Right kidney (tissue), 1 donor: Measurements from ENCODE around the gene ADAMTS2.

Experiments used
- DNase-seq: peaks from one replicate; pipeline ENCODE4 v3.0.0-alpha.2; 2016

Gene ADAMTS2

GRCh38 chr5:179162351-179163235 lies 182.7 kb downstream of the ADAMTS2 start:
- DNase-seq, result no peak

GRCh38 chr5:179161901-179162300 lies 183.4 kb downstream of the ADAMTS2 start:
- DNase-seq, result no peak

DNA sequence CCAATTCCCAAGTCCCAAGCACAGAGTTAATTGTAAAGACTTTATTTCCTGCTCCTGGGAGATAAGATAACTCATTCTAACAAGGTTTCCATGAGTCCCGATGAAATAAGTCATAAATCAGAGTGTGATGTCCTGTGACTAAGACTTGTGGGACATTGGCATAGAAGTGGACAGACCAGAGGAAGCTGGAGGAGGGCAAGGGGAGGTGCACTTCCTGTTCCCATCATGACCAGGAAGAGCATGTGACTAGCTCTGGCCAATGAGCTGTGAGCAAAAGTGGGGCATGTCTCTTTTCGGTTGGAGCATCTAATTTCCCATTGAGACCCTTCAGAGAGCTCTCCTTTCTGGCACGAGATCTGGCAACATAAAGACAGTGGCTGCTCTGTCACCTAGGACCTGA lies 184.7 kb downstream of the ADAMTS2 start:
- DNase-seq, result no peak

DNA sequence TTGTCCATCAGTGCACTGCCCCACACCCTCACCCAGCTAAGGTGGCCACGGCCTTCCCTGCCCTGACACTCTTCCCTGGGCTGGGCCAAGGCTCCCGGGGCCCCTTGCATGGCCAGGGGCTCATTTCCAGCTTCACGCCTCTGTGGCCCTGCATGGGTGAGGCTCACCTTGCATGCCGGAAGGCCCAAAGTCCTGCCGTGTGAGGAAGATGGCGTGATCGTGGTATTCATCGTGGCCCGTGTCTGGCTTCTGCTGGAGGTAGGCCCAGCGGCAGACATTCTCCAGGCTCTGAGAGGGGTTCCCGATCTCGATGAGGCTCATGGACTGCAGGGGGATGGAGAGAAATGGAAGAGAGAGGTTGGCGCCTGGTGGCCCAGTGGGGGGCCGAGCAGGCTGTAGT lies 186.7 kb downstream of the ADAMTS2 start:
- no peak for DNase-seq

DNA sequence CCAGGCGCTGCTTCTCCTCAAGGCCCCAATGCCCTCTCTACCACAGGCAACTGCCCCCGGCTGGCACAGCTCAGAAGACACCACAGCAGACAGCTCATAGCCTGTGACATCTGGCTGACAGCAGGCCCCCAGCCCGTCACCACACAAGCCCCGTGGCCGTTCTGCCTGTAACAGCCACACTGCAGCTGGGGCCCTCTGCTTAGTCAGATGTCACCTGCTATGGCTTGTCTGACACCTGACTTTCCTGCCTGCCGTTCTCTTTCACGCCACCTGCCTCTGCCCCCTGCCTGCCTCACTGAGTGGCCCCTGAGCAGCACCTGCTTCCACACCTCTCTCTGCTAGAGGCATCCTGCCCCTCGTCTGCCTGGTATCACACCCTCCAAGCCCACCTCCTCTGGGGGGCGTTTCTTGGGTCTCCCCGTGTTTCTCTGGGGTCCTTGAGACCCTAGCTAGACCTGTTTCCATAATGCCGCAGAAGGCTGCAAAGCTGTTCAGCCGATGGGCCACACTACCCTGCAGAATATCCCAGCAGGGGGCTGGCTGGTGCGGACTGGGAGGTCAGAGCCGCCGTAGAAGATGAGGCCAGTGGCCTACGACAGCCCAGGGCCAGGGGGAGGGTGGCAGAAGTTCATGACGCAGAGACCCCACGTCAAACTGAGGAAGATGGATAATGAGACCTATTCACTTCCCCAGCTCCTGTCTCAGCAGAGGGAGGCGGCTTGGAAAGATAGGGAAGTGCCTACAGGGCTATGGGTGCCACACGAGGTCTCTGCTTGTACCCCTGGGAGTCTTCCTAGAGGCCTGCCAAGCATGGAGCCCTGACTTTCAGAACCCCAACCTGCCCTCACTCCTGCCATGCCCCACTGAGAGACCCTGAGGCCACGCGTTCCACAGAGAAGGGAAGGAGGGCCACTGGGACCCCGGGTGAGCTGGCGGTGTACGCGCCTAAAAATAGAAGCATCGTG lies 190.0 kb downstream of the ADAMTS2 start:
- no peak for DNase-seq

DNA sequence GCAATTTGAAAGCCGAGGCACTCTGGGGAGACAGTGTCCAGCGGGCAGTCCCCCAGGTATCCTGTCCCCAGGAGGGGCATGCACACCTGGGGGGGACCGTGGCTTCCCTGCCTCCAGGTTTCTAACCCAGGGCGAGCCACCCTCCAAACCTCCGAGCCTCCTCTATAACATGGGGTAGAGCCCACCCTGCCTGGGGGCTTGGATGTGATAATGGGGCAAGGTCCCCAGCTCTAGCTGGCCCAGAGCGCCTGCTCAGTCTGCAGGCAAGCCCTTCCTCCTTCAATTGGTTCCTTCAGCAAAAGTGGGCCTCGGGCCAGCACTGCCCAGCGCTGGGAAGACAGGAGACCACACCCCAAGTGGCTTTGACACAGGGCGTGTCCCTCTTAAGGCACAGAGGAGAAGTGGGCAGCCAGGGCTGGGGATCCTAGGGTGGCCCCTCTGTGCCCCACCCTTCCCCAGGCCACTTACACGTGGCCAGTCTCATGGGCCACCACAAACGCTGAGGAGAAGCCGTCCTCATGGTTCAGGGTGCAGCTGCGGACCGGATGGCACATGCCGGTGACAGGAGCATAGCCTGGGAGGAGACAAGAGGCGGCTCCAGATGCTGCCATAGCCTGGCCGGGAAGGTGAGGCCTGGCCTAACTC lies 190.8 kb downstream of the ADAMTS2 start:
- DNase-seq, result no peak

DNA sequence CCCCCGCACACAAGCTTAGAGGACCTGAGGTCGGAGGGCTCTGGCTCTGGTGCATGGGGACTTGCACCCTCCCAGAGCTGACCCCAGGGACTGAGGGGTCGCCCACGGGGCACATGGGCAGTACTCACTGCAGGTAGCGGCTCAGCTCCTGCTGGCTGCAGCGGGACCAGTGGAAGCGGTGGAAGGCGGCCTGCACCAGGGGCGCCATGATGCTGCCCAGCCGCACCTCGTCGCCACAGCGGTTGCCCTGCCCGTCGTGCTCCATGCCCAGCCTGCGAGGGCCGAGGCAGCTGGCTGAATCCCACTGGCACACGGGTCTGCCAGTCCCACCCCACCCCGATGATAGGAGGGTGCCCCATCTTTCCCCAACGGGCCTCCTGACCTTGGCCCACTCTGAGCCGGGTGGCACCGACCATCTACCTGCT lies 191.3 kb downstream of the ADAMTS2 start:
- DNase-seq, result no peak

DNA sequence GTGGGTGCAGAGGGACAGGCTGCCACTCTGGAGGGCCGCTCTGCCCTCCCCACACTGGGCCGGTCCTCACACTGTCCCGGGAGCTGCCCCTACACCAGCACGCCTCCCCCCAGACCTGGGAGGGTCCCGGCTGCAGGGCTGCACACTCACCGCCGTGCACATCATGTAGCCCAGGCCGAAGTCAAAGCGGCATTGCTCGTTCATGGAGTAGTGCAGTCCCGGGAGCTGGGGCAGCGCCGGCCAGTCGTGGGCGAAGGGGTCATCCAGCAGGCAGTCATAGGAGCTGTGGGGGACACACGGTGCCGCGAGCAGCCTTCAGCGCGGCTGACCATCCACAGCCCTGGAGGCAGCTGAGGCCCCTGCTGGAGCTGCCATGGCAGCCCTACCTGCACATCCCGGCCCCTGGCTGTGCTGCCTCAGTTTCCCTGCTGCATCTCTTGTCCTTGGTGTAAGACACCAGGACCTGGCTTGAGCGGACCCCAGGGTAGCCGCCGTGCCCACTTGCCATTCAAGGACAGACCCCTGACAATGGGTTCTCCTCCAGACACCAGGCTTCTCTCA lies 191.8 kb downstream of the ADAMTS2 start:
- DNase-seq, result no peak

DNA sequence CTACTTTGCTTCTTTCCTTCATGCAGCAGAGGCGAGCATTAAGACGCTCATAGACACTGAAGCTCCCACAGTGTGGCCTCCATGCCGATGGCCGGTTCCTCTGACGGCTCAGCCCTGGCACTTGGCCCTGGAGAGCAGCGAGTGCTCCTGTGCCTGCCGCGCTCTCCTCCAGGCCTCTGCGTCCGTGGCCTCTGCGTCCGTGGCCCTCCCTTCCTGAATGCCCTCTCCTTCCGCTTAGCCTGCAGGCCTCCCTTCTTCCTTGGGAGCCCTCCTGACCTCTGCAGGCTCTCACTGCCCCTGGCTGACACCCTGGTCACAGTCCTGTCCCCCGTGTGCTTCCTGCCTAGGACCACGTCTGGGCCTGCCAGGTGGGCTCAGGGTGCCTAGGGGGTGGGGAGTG lies 192.3 kb downstream of the ADAMTS2 start:
- DNase-seq, result no peak

- DNase-seq, result no peak
These were observed 192.9 kb downstream of the ADAMTS2 start for GRCh38 chr5:179152144-179152895.

GRCh38 chr5:179151286-179152118 lies 193.8 kb downstream of the ADAMTS2 start:
- no peak for DNase-seq

DNA sequence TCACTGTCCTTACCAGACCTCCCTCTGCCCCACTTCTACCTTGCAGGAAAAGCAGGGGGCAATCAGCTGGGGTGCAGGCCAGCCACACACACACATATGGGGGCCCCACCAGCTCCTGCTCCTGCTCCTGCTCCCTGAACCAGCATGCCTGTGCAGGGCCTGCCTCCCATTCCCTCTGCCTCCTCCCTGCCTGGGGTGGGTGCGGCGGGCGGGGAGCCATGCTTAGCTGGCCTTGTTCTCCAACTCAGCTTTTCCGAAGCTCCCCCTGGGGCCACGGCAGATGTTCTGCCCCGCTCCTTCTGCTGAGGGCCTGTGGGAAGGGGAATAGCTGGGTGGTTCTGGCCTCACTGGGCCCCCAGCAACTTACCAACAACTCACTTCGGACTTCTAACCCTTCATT lies 195.2 kb downstream of the ADAMTS2 start:
- DNase-seq, result no peak

GRCh38 chr5:179149278-179149677 lies 196.0 kb downstream of the ADAMTS2 start:
- no peak for DNase-seq

GRCh38 chr5:179148703-179149170 lies 196.5 kb downstream of the ADAMTS2 start:
- no peak for DNase-seq

DNA sequence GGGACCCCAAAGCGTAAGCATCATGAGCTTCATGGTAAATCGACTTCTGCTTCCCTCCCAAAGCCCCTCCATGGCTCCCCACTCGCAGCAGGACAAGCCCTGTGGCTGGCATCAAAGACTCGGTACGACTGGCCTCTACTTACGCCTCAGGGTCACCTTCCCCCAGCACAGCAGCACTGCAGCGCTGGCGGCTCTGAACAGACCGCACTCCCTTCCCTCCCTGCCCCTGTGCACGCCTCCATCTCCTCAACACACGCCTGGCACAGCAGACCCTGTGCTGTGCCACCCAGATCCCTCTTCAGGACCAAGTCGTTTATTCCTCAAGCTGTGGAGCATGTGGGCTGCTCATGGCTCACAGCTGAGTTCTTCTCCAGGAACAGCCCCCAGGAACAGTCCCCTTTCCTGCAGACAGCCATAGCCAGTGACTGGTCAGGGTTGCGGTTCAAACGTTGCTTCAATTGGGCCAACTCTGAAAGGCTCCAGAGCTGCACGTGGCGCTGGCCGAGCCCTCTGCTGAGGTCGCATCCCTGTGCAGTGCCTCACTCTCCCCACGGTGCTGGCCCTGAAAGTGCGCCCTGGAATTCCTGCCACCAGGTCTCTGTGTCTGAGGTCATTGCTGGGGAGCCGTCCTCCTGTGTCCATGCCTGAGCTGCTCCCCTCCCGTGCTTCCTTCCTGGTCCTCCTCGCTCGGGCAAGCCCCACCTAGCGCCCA lies 197.1 kb downstream of the ADAMTS2 start:
- DNase-seq, result no peak

DNA sequence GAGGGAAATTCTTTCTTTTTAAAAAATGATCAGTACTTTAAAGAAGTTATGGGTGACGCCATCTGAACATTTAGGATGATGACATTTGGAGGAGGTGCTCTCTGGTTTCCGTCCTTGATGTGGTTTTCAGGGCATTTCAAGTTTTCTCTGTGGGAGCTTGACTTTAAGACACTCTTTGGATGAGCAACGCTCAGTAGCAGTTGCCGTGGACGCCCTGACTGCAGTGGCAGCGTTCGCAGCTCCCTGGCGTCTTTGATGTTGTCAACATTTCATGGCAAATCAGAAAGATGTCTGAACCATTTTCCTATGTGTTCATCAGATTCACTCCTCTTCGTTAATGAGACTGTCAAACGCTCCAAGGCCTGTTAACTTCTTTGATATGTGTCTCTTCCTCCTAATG lies 199.0 kb downstream of the ADAMTS2 start:
- DNase-seq, result no peak

DNA sequence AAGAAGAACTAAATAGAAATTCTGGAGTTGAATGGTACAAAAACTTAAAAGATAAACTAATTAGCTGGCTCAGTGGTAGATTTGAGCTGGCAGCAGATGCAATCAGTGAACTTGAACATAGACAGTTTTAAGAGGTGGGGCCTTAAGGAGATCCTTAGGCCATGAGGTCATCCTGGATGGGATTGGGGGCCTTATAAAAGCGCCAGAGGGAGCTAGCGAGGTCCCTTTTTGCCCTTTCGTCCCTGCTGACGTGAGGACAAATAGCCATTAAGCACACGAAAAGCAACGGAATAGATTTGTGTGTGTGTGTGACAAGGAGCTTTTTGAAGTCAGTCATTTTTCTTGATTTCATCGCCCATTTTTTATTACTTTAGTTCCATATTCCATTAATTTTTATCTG lies 201.8 kb downstream of the ADAMTS2 start:
- DNase-seq, result no peak

GRCh38 chr5:179142434-179143198 lies 202.6 kb downstream of the ADAMTS2 start:
- no peak for DNase-seq

DNA sequence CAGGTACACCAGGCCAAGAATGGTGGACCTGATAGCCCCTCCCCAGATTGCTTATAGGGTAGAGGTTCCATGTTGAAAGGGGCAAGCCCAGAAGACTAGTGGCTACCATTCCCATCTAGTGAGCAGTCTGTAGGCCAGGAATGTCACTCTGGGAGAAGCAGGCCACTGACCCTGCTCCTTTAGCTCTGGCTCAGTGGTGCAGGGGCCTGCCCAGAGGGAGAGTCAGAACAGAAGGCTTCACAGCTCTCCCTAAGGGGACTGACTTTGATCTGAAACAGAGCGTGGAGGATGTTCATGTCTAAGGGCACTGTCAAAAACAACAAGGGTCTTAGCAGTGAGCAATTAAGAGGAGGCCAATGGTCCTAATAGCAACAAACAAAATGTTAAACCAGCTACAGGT lies 203.4 kb downstream of the ADAMTS2 start:
- no peak for DNase-seq
